NCI-H345 (cell line): ENCODE measurements around the gene PLAGL2.
"Not testable (repeated sequence)": the region's sequence is repeated elsewhere in the genome, so short reads cannot be mapped to it uniquely, and the experiment has no call there.

Experiments used
- DNase-seq: peaks from one replicate; lab custom pipeline; 2025; lab: John Stamatoyannopoulos, UW

Gene PLAGL2

GRCh38 chr20:32204205-32205109 is 3.1 kb downstream of the PLAGL2 start:
- DNase-seq: no peak

- no peak for DNase-seq
Observed at GRCh38 chr20:32203356-32204204, 4.0 kb downstream of the PLAGL2 start.

GRCh38 chr20:32201977-32202363 is 5.6 kb downstream of the PLAGL2 start:
- DNase-seq: no peak

GRCh38 chr20:32201296-32201976 is 6.1 kb downstream of the PLAGL2 start:
- no peak for DNase-seq

- no peak for DNase-seq
Observed at GRCh38 chr20:32199006-32199405, 8.5 kb downstream of the PLAGL2 start.

GRCh38 chr20:32197136-32197535 is 10.4 kb downstream of the PLAGL2 start:
- not testable (repeated sequence) for DNase-seq

- not testable (repeated sequence) for DNase-seq
Observed at GRCh38 chr20:32196613-32197012, 10.9 kb downstream of the PLAGL2 start.

- DNase-seq: no peak
Observed at GRCh38 chr20:32195581-32195980, 12.0 kb downstream of the PLAGL2 start.

GRCh38 chr20:32193996-32194395 is 13.5 kb downstream of the PLAGL2 start:
- no peak for DNase-seq

- not testable (repeated sequence) for DNase-seq
Observed at GRCh38 chr20:32193336-32193735, 14.2 kb downstream of the PLAGL2 start.

- no peak for DNase-seq
Observed at GRCh38 chr20:32192698-32193097, 14.8 kb downstream of the PLAGL2 start.

GRCh38 chr20:32191873-32192272 is 15.7 kb downstream of the PLAGL2 start:
- DNase-seq: no peak

- DNase-seq: no peak
Observed at GRCh38 chr20:32191422-32191821, 16.1 kb downstream of the PLAGL2 start.

GRCh38 chr20:32190616-32191415 is 16.7 kb downstream of the PLAGL2 start:
- DNase-seq: peak; percentile 19

- DNase-seq: peak; percentile 43
Observed at GRCh38 chr20:32189691-32190615, 17.6 kb downstream of the PLAGL2 start.

- no peak for DNase-seq
Observed at GRCh38 chr20:32189123-32189410, 18.5 kb downstream of the PLAGL2 start.

GRCh38 chr20:32188376-32189122 is 19.0 kb downstream of the PLAGL2 start:
- no peak for DNase-seq

- no peak for DNase-seq
Observed at GRCh38 chr20:32186506-32186905, 21.0 kb downstream of the PLAGL2 start.

- no peak for DNase-seq
Observed at GRCh38 chr20:32184961-32185603, 22.5 kb downstream of the PLAGL2 start.
